Adrenal gland (tissue), 5 donors: ENCODE results near the gene HMGN5.

Experiments used
- CTCF ChIP-seq, 6 experiments: fragments of 450-650 bp in 4 of 6; fragments of 200-600 bp in 2 of 6; sonication (generic) in 1 of 6; IDR thresholded peaks; 1 replicate in 5 of 6; 2 replicates in 1 of 6; pipeline versions ENCODE4 v1.5.1 to v1.8.0; 2016 to 2021; ENCODE audit warnings: antibody characterized with exemption in 6 of 6, mild to moderate bottlenecking in 2 of 6, moderate library complexity in 1 of 6
- POLR2A ChIP-seq, 2 donors: fragments of 450-650 bp; IDR thresholded peaks; one replicate each; pipeline ENCODE4 v1.6.1; 2017; ENCODE audit warnings: antibody characterized with exemption in 2 of 2, mild to moderate bottlenecking in 2 of 2, moderate library complexity in 1 of 2
- donor health status: DM: no; HTN: no; CAD: no.

DNA sequence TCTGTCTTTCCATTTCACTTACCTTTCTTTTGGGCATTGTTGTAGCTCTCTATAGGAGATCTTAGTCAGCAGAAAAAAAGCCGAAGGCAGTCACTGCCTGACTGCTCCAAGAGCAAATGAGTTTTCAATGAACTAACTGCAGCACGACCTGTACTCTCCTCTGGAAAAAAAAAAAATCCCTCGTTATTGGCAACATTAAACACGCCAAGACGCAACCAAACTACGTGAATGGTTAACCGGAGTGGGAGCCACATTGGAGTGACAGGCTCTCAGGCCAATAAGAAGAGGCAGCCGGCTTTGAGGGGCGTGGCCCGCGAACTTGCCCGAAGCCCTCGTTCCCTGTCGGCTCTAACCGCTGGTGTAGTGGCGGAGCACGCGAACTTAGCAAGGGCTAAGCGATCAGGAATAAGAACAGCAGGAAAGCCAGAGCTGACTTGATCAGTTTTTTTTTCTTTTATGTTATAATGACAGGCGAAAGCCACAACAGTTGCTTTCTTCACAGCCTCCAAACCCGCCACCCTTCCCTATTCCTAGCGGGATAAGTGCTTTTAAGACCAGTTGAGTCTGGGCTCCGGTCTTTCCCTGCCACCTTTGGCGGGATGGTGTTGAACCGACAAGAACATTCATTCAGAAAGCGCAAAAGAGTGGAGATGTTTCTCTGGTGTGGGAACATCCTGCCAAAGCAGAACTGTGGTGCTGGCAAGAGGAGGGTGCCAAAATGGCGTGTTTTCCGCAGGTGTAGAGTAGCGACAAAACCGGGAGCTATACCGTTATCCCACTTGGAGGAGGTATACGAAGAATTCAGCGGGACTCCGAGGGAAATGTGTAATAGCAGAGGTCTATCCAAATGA is 80.0 kb downstream of the HMGN5 start:
- TF ChIP-seq POLR2A (IDR thresholded peaks at IDR 0.05) (peak; percentile 34 to 83), CTCF (IDR thresholded peaks at IDR 0.05) (no peak)
